ENCODE data around the gene CDC123. TPM values are rescaled to one million over a fixed set of nuclear protein-coding genes. Genes with fewer than 3 reads are reported as not detected.

CDC123 gene
- total and polyA plus RNA-seq, 2 experiments from 2014 or later: 158 to 179 TPM

- TF ChIP-seq ZNF462 (CRISPR knock-in tag; IDR thresholded peaks at IDR 0.05): no peak
- TF ChIP-seq CTCF (conservative IDR thresholded peaks at IDR 0.05; ENCODE audit: low read depth in 2 of 2): no peak
- TF ChIP-seq CREB1 (CRISPR knock-in tag; IDR thresholded peaks at IDR 0.05; ENCODE audit: low read depth): no peak
- TF ChIP-seq ZNF114 (CRISPR knock-in tag; IDR thresholded peaks at IDR 0.05): no peak
- TF ChIP-seq ETS1 (IDR thresholded peaks at IDR 0.05): no peak
- no peak for TF ChIP-seq EZH2 (IDR thresholded peaks at IDR 0.05; ENCODE audit: low read depth, unreplicated experiment)
- no peak for TF ChIP-seq EZH2phosphoT487 (IDR thresholded peaks at IDR 0.05; ENCODE audit: unreplicated experiment)
- no peak for TF ChIP-seq ZNF331 (CRISPR knock-in tag; IDR thresholded peaks at IDR 0.05; ENCODE audit: low read depth)
- TF ChIP-seq NANOG (IDR thresholded peaks at IDR 0.05; ENCODE audit: borderline replicate concordance): no peak
Measured at GRCh38 chr10:12191715-12192114, 4.3 kb upstream of the CDC123 start (continued).

All from GM23338 (cell line).